Lower leg skin (tissue), 4 donors: Measurements from ENCODE around the gene GJC1. TPM values are rescaled to one million over a fixed set of nuclear protein-coding genes. Genes with fewer than 3 reads are reported as not detected.

Experiments used
- DNase-seq, 2 donors: peaks; one replicate each; pipeline ENCODE4 v3.0.0-alpha.2; 2019; ENCODE audit warnings: low spot score in 2 of 2
- H3K4me3 ChIP-seq: fragments of 200-600 bp; sonication (generic); 2 replicates; pipeline ENCODE4 v1.5.1; 2017; ENCODE audit warnings: mild to moderate bottlenecking, low read depth; ENCODE audit not compliant: poor library complexity, severe bottlenecking
- CTCF ChIP-seq, 3 donors: fragments of 450-650 bp; IDR thresholded peaks; one replicate each; pipeline ENCODE4 v1.5.1; 2016; ENCODE audit warnings: antibody characterized with exemption in 3 of 3, mild to moderate bottlenecking in 3 of 3, moderate library complexity in 2 of 3
- POLR2A ChIP-seq, 2 donors: fragments of 450-650 bp; IDR thresholded peaks; one replicate each; pipeline ENCODE4 v1.6.1; 2016 to 2017; ENCODE audit warnings: antibody characterized with exemption in 2 of 2, mild to moderate bottlenecking in 1 of 2, moderate library complexity in 1 of 2
- WGBS, 2 donors: methylation state at CpG; one replicate each; pipeline ENCODE4 v1.1.5; 2018; 5-methylcytosine and 5-hydroxymethylcytosine counted together
- intact Hi-C: fragments of 100-400 bp; cut with DNase I; formaldehyde crosslinking; loops from one replicate; pipeline ENCODE4 v1.15.0; 2023; ENCODE audit warnings: low total_unique reads
- total RNA-seq, 4 donors: library from RNA; depleted of rRNA; stranded (reverse); fragments of >200 nt; gene quantifications; one replicate each; pipeline ENCODE4 v1.1.0, GENCODE V29; 2016

Gene GJC1
- 1 to 10 TPM in 2 of 4 donors, under 1 TPM in 2; 0.25 to 4.6 (median 1.6) TPM for total RNA-seq

DNA sequence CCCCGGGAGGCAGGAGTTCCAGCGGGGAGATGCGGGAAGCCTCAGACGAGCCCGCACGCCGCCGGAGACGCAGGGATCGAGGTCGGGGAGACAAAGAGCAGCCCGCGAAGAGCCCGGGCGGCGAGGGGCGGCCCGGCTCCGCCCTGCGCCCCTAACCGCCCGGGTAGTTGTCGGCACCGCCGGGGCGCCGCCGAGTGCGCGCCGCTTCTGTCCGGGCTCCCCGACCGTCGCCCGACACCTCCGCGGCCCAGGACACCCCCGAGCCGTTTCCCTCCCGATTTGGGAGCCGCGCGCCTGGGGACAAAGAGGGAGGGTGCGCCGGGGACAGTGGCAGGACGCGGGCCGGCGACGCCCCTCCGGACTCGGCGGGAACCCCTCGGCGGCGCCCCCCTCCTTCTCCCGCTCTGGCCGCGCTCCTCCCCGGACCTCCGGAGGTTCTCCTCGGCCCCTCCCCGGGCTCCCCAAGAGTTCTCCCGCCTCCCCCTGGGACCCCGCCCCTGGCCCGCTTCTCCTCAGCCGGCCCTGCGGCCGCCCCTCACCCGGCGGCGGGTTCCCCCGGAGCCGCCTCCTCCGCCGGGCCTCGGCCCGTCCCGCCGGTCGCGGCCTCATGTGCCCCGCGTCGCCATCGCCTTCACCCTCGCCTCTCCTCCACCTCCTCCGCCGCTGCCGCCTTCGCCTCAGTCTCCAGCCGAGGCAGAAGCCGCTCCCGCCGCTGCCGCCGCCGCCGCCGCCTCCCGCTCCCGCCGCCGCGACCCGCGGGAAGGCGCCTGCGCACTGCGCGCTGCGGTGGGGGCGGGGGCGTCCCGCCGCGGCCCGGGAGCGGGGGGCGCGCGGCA is at the start of gene GJC1:
GJC1 (minus strand) TSS at position 765 of the 836 bp plus-strand sequence. CDS start 24,470 bp downstream, outside the sequence.
- TF ChIP-seq POLR2A (IDR thresholded peaks at IDR 0.05), result no peak
- no peak for TF ChIP-seq CTCF (IDR thresholded peaks at IDR 0.05)
- H3K4me3 ChIP-seq, result peak within 1 kb of the TSS; percentile 29
- 1% methylated on average over 65 to 87 of the region's 123 CpGs for WGBS, 2 donors
- intact Hi-C loops, result no loop called here
- no peak for DNase-seq

- intact Hi-C loops, result loop anchor here (5.0 kb wide), 1 partner anchor 1098 kb away; no protein-coding TSS in a partner anchor
- H3K4me3 ChIP-seq, result no peak overlapping the region
- WGBS, 2 donors, result 87 to 96% methylated on average over 6 of the region's 6 CpGs
- no peak for DNase-seq
- TF ChIP-seq POLR2A (IDR thresholded peaks at IDR 0.05) (no peak), CTCF (IDR thresholded peaks at IDR 0.05) (no peak)
Measured at GRCh38 chr17:44879376-44879775, 49.3 kb upstream of the GJC1 start.

GRCh38 chr17:44878627-44879221 is 48.6 kb upstream of the GJC1 start:
- no peak overlapping the region for H3K4me3 ChIP-seq
- intact Hi-C loops, result loop anchor here (5.0 kb wide), 1 partner anchor 1099 kb away; no protein-coding TSS in a partner anchor
- no peak for TF ChIP-seq POLR2A (IDR thresholded peaks at IDR 0.05)
- TF ChIP-seq CTCF (IDR thresholded peaks at IDR 0.05), result no peak
- DNase-seq, result no peak
- WGBS, 2 donors, result 55 to 58% methylated on average over 6 of the region's 6 CpGs

DNA sequence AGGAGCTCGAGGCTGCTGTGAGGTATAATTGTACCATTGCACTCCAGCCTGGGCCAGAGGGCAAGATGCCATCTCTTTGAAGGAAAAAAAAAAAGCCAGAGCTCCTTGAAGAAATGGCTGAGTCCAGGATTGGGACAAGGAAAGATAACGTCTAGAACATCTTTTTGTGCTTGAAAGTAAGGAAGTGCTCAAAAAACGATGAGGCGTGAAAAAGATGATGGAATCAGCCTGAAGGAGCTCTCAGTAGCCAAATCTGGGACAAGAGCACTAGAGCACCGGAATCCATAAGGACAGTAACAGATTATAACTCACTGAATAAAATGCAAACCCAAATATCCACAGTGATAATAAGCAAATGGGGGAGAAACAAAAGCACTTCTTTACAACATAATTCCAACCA is 47.0 kb upstream of the GJC1 start:
- H3K4me3 ChIP-seq, result no peak overlapping the region
- no peak for TF ChIP-seq POLR2A (IDR thresholded peaks at IDR 0.05)
- TF ChIP-seq CTCF (IDR thresholded peaks at IDR 0.05), result no peak
- intact Hi-C loops, result loop anchor here (5.0 kb wide), 1 partner anchor 1100 kb away; no protein-coding TSS in a partner anchor
- DNase-seq, result no peak
- WGBS, 2 donors, result 84 to 85% methylated on average over 5 of the region's 5 CpGs

GRCh38 chr17:44875761-44876160 is 45.7 kb upstream of the GJC1 start:
- intact Hi-C loops, result loop anchor here (5.0 kb wide), 1 partner anchor 1102 kb away; no protein-coding TSS in a partner anchor
- TF ChIP-seq POLR2A (IDR thresholded peaks at IDR 0.05) (no peak), CTCF (IDR thresholded peaks at IDR 0.05) (no peak)
- H3K4me3 ChIP-seq, result no peak overlapping the region
- no peak for DNase-seq
- 93 to 97% methylated on average over 6 of the region's 6 CpGs for WGBS, 2 donors
